DLD1 (cell line): ENCODE results near the gene TMBIM1.
"Not testable (repeated sequence)": the region's sequence is repeated elsewhere in the genome, so short reads cannot be mapped to it uniquely, and the experiment has no call there.

Experiments
- in situ Hi-C: cut with HindIII; loops from 2 replicates; pipeline ENCODE4 v1.10.0; 2017; ENCODE audit warnings: low sequenced_read_pairs

The TMBIM1 gene

GRCh38 chr2:218318241-218318640 lies 25.9 kb upstream of the TMBIM1 start:
- in situ Hi-C loops = no loop called here

- in situ Hi-C loops = no loop called here
Measured at GRCh38 chr2:218317835-218318234, 25.5 kb upstream of the TMBIM1 start.

- in situ Hi-C loops = no loop called here
Measured at GRCh38 chr2:218317303-218317630, 25.0 kb upstream of the TMBIM1 start.

DNA sequence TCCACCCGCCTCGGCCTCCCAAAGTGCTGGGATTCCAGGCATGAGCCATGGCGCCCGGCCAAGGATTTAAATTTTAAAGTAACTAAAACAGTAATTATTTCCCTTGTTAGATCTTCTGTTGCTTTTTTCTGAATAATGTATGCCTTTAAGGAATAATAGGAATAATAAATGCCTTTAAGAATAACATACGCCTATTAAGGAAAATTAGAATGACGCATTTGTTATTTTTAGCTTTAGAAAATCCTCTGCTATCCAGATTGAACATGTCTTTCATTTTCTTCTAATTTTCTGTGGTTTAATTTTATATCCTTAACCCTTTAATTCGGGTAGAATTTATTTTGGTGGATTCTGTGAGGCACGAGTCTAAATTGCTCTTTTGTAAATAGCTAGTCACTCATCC lies 23.1 kb upstream of the TMBIM1 start:
- in situ Hi-C loops = no loop called here

GRCh38 chr2:218314764-218315163 lies 22.5 kb upstream of the TMBIM1 start:
- in situ Hi-C loops = not testable (repeated sequence)

GRCh38 chr2:218313356-218313755 lies 21.1 kb upstream of the TMBIM1 start:
- in situ Hi-C loops = no loop called here

- in situ Hi-C loops = no loop called here
Measured at GRCh38 chr2:218312267-218312756, 20.0 kb upstream of the TMBIM1 start.

GRCh38 chr2:218311541-218312266 lies 19.4 kb upstream of the TMBIM1 start:
- in situ Hi-C loops = not testable (repeated sequence)

- in situ Hi-C loops = no loop called here
Measured at GRCh38 chr2:218310853-218311540, 18.7 kb upstream of the TMBIM1 start.

GRCh38 chr2:218307415-218308090 lies 15.2 kb upstream of the TMBIM1 start:
- in situ Hi-C loops = no loop called here

DNA sequence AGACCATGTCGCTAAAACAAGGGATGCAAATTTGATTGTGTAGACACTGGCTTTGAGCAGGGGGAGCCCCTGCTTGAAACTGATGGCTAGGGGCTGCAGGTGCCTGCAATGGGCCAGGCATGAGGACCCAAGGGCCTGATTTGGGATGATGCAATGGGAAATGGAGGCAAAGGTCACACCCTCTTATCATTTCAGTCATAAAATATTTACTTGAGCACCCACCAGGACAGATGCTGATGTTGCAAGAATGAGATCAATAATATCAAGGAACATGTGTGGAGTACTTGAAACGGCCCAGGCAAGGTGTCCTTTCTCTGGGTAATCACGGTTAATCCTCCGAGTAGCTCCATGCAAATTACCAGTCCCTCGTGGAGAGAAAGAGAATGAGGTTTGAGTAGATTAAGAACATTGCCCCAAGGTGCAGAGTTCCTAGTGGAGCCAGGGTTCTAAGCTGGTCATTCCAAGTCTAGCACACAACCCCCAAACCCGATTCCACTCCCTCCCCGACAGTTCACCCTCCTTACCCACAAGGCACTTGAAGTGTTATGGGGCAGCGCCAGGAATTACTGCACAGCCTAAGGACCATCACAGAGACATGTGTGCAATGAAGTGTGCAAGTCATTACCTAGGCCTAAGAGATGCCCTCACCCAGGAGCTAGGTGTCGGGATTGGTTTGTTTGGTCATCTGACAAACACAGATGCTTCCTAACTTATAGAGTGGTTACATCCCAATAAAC lies 14.0 kb upstream of the TMBIM1 start:
- in situ Hi-C loops = no loop called here

GRCh38 chr2:218305383-218305782 lies 13.1 kb upstream of the TMBIM1 start:
- in situ Hi-C loops = no loop called here

DNA sequence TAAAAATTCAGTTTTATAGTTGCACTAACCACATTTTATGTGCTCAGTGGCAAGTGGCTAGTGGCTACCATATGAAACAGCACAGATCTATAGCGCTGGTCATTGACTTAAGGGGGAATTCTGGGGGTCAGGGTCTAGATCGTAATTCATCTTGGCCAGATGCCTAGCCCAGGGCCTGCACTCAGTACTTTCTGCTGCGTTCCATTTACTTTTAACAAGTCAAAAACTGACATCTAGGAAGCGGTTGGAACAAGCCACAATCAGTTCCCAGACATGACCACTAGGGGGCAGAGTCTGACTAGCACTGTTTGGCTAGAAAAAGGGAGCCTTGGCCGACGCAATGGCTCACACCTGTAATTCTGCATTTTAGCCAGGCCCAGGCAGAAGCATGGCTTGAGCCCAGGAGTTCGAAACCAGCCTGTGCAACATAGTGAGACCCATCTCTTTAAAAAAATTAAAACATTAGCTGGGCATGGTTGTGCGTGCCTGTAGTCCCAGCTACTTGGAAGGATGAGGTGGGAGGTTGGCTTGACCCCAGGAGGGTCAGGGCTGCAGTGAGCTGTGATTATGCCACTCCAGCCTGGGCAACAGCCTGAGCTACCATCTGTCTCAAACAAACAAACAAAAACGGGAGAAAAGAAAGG lies 9.0 kb upstream of the TMBIM1 start:
- in situ Hi-C loops = no loop called here

DNA sequence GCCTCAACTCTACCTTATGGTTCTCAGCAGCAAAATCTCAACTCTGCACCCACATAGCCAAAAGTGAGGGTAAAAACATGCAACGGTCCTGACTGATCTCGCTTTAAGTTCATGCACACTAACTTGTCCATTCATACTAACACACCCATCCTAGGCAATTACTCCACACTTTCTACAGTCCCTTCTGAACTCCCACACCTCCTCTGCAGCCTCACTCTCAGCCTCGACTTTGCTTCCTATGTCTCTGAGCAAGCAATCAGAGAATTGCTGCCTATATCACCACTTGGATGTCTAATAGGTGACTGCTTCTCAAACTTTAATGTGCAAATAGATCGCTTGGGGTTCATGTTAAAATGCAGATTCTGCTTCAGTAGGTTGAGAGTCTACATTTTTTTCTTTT lies 7.8 kb upstream of the TMBIM1 start:
- in situ Hi-C loops = no loop called here

DNA sequence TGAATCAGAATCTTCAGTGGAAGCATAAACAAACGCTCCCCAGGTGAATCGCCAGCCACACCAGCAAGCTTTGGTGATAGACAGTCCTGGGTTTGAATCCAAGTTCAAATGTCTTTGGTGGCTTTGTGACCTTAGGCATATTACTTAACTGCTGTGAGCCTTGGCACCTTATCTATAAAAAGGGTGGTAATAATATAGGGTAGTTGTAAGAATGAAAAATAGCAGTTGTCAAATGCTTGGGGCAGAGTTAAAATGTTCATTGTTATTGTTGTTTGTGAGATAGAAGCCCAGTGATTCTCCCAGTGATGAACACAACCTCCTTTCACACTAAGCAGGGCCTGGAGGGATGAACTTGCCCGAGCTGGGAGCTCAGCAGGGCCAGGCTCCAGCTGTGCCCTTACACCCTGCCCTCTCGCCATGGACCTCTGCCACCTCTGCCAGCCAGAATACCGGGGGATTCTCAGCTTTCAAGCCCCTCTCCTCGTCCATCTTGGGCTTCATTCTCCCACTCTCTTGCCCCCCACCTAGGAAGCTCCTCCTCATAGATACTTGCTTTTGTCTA lies 6.1 kb upstream of the TMBIM1 start:
- in situ Hi-C loops = no loop called here

DNA sequence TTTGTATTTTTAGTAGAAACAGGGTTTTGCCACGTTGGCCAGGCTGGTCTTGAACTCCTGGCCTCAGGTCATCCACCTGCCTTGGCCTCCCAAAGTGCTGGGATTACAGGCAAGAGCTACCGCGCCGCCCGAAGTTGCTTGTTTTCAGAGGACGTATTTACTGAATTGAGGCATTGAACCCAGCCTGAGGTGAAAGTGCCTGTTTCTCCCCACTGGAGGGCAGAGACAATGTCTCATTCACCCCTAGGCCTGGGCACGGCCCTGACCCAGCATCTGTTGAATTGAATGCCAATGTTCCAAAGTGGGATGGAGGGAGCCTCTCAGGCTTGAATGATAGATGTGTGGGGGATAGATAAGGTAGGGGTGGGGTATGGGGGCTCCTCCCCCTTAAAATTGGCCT lies 4.5 kb upstream of the TMBIM1 start:
- in situ Hi-C loops = no loop called here

- in situ Hi-C loops = no loop called here
Measured at GRCh38 chr2:218296200-218296599, 3.9 kb upstream of the TMBIM1 start.

DNA sequence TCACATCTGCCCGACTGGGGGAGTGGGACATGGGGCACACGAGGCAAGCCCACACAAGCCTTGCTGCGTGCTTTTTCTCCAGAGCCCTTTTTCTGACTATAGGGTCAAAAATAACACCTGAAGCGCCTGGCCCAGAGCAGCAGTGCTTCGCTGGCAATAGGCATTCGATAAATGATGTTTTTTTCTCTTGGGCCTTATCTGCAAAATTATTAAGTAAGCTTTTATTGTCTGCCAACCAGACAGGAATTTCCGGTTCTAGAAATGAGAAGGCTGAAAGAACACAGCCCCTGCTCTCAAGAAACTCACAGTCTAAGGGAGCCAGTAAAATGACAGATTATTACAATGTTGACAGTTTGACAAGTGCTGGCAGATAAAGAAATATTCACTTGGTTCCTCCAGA lies 2.7 kb upstream of the TMBIM1 start:
- in situ Hi-C loops = no loop called here

- in situ Hi-C loops = no loop called here
Measured at GRCh38 chr2:218294430-218295022, 2.2 kb upstream of the TMBIM1 start.
